Measurements from ENCODE around the gene GNAI2. TPM values are rescaled to one million over a fixed set of nuclear protein-coding genes. Genes with fewer than 3 reads are reported as not detected.

GNAI2 gene
- total RNA-seq, 4 donors from 2014 or later = 123 to 325 (median 173) TPM

DNA sequence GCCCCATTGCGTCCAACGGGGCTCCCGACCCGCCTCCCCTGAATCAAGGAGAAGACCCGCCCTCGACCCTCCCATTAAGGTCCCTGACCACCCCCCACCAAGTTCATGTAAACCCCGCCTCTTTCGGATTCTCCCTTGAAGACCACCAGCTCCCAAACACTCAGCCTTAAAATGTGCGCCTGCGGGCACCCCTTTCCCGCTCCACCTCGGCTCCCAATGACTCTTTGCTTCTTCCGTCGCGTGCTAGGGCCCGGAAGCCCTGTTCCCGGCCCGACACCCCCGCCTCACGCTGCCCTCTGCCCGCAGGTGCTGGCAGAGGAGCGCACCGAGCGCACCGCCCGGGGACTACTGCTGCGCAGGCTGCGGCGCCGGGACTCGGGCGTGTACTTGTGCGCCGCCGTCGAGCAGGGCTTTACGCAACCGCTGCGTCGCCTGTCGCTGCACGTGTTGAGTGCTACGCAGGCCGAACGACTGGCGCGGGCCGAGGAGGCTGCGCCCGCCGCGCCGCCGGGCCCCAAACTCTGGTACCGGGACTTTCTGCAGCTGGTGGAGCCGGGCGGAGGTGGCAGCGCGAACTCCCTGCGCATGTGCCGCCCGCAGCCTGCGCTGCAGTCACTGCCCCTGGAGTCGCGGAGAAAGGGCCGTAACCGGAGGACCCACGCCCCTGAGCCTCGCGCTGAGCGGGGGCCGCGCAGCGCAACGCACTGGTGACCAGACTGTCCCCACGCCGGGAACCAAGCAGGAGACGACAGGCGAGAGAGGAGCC, 40.2 kb downstream of the GNAI2 start:
- peak in 1 of 2 donors; percentile 19 for DNase-seq
- no peaks in the 10 kb centered on the region for H3K36me3 ChIP-seq
- H3K9me3 ChIP-seq = no peaks in the 10 kb centered on the region
- intact Hi-C loops (cut with DNase I; ENCODE audit: low total_unique reads) = loop anchor here (5.0 kb wide), 1 partner anchor 84 kb away; the partner anchor contains the start of gene GNAT1
- no peak overlapping the region for H3K4me3 ChIP-seq
- H3K27me3 ChIP-seq = no peaks in the 10 kb centered on the region
- TF ChIP-seq, protein P1, sequence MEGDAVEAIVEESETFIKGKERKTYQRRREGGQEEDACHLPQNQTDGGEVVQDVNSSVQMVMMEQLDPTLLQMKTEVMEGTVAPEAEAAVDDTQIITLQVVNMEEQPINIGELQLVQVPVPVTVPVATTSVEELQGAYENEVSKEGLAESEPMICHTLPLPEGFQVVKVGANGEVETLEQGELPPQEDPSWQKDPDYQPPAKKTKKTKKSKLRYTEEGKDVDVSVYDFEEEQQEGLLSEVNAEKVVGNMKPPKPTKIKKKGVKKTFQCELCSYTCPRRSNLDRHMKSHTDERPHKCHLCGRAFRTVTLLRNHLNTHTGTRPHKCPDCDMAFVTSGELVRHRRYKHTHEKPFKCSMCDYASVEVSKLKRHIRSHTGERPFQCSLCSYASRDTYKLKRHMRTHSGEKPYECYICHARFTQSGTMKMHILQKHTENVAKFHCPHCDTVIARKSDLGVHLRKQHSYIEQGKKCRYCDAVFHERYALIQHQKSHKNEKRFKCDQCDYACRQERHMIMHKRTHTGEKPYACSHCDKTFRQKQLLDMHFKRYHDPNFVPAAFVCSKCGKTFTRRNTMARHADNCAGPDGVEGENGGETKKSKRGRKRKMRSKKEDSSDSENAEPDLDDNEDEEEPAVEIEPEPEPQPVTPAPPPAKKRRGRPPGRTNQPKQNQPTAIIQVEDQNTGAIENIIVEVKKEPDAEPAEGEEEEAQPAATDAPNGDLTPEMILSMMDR (IDR thresholded peaks at IDR 0.05) = no peak
- TF ChIP-seq POLR2A (IDR thresholded peaks at IDR 0.05) = no peak
- peaks cover 0 to 8% of the 10 kb centered on the region in 2 donors for H3K4me1 ChIP-seq
- H3K27ac ChIP-seq = no peak overlapping the region

DNA sequence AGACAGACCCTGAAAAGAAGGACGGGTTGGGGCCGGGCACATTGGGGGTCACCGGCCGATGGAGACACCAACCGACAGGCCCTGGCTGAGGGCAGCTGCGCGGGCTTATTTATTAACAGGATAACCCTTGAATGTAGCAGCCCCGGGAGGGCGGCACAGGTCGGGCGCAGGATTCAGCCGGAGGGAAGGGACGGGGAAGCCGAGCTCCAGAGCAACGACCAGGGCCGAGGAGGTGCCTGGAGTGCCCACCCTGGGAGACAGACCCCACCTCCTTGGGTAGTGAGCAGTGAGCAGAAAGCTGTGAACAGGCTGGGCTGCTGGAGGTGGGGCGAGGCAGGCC, 40.7 kb downstream of the GNAI2 start:
- Histone ChIP-seq H3K9me3 (no peaks in the 10 kb centered on the region), H3K27me3 (no peaks in the 10 kb centered on the region), H3K27ac (no peak overlapping the region), H3K36me3 (no peaks in the 10 kb centered on the region), H3K4me3 (no peak overlapping the region), H3K4me1 (peaks cover 0 to 6% of the 10 kb centered on the region in 2 donors)
- intact Hi-C loops (cut with DNase I; ENCODE audit: low total_unique reads) = loop anchor here (5.0 kb wide), 1 partner anchor 84 kb away; the partner anchor contains the start of gene GNAT1
- TF ChIP-seq, protein P1 (IDR thresholded peaks at IDR 0.05) = no peak
- TF ChIP-seq POLR2A (IDR thresholded peaks at IDR 0.05) = no peak
- DNase-seq = no peak

DNA sequence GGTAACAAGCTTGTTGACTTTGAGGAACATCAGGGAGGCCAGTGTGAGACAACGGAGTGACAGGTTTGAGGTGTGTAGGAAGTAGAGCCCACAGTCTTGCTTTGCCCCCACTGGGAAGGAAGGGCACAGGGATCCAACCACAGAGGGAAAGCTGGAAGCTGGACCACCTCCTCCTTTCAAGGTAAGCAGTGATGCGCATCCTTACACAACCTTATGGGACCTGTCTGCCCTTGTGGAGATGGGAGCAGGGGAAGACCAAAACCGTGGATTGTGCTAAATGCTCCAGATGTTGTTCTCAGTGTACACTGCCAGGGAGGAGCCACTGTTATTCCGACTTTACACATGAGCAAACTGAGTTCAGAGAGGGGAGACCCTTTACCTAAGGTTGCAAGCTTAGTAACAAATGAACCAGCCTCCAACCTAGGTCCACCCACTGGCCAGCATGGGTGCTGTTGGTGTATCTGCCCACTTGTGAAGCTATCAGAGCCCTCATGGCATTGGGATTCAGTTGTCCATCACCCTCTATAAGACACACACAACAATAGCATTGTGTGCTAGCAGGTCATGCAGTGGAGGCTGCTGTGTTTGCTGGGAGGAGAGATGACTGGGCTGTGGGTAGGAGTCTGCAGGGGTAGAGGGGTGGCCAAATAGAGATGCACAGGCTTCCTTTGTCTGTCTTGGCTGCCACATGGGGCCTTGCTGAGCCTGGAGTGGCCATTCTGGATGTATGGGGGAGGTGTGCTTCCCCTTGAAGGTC, 42.3 kb downstream of the GNAI2 start:
- H3K4me3 ChIP-seq = no peak overlapping the region
- TF ChIP-seq, protein P1 (IDR thresholded peaks at IDR 0.05) = no peak
- no peak for TF ChIP-seq POLR2A (IDR thresholded peaks at IDR 0.05)
- no peaks in the 10 kb centered on the region for H3K36me3 ChIP-seq
- peaks cover 0 to 6% of the 10 kb centered on the region in 2 donors for H3K4me1 ChIP-seq
- no peaks in the 10 kb centered on the region for H3K27me3 ChIP-seq
- no peaks in the 10 kb centered on the region for H3K9me3 ChIP-seq
- DNase-seq = no peak
- peak overlapping the region in 1 of 2 donors; percentile 33 for H3K27ac ChIP-seq
- intact Hi-C loops (cut with DNase I; ENCODE audit: low total_unique reads) = loop anchor here (5.0 kb wide), 1 partner anchor 86 kb away; the partner anchor contains the start of gene GNAT1

DNA sequence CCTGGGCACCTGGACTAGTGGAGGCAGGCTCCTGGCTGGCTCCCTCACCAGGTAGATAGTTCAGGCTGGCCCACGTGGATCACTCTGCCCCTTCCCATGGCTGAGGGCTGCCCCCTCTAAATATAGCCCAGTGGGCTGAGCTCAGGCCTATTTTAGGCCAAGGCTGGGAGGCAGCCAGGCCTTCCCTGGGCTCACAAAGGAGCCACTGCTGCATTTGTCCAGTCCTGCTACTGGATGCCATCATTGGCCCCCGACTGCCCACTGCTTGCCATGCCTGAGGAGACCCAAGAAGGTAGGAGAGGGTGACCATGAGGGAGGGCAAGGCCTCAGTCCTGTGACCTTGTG, 42.8 kb downstream of the GNAI2 start, which contains the start of gene LSMEM2:
Gene LSMEM2, plus strand, starts transcription at position 208 of the 345 bp plus-strand sequence. Its CDS starts 27 bp downstream, at position 235.
- Histone ChIP-seq H3K36me3 (no peaks in the 10 kb centered on the region), H3K4me1 (peaks cover 0 to 6% of the 10 kb centered on the region in 2 donors), H3K27me3 (no peaks in the 10 kb centered on the region), H3K27ac (peak within 1 kb of the TSS; percentile 16 to 33), H3K9me3 (no peaks in the 10 kb centered on the region), H3K4me3 (no peak within 1 kb of the TSS)
- intact Hi-C loops (cut with DNase I; ENCODE audit: low total_unique reads) = loop anchor here (5.0 kb wide), 1 partner anchor 87 kb away; the partner anchor contains the start of gene GNAT1
- TF ChIP-seq, protein P1 (IDR thresholded peaks at IDR 0.05) = no peak
- TF ChIP-seq POLR2A (IDR thresholded peaks at IDR 0.05) = no peak
- peak in 1 of 2 donors; percentile 18 for DNase-seq
